KOPT-K1 (cell line): ENCODE data around the gene TSHZ2.
"Not testable (repeated sequence)": the region's sequence is repeated elsewhere in the genome, so short reads cannot be mapped to it uniquely, and the experiment has no call there.

Experiments
- H3K27ac ChIP-seq: fragments of 200-600 bp; sonication (generic); 2 replicates; pipeline ENCODE4 v1.5.1; 2016; ENCODE audit warnings: antibody characterized with exemption, mild to moderate bottlenecking, low read depth, low read length; ENCODE audit not compliant: poor library complexity, severe bottlenecking
- H3K36me3 ChIP-seq: fragments of 200-600 bp; sonication (generic); 2 replicates; pipeline ENCODE4 v1.5.1; 2017; ENCODE audit warnings: antibody characterized with exemption, mild to moderate bottlenecking, low read length, moderate library complexity; ENCODE audit not compliant: insufficient read depth
- H3K9me3 ChIP-seq: fragments of 200-600 bp; sonication (generic); 2 replicates; pipeline ENCODE4 v1.5.1; 2017; ENCODE audit warnings: antibody characterized with exemption, low read length, mild to moderate bottlenecking; ENCODE audit not compliant: insufficient read depth, poor library complexity, severe bottlenecking

Gene TSHZ2

DNA sequence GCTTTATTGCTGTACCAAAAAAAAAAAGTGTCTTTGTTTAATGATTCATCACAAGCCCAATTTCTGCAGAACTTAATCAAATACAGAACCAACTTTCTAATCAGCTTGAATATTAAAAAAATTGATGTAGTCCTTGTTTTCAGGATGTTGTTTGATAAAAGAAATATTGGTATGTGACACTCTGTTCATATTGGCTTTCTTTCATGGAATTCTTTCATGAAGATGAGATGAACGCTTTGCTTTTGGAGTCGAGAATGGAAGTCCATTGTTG, 437.2 kb downstream of the TSHZ2 start:
- H3K36me3 ChIP-seq: no peaks in the 10 kb centered on the region
- H3K27ac ChIP-seq: no peak overlapping the region
- no peaks in the 10 kb centered on the region for H3K9me3 ChIP-seq

GRCh38 chr20:53411129-53411528, 439.0 kb downstream of the TSHZ2 start:
- no peaks in the 10 kb centered on the region for H3K9me3 ChIP-seq
- H3K27ac ChIP-seq: no peak overlapping the region

DNA sequence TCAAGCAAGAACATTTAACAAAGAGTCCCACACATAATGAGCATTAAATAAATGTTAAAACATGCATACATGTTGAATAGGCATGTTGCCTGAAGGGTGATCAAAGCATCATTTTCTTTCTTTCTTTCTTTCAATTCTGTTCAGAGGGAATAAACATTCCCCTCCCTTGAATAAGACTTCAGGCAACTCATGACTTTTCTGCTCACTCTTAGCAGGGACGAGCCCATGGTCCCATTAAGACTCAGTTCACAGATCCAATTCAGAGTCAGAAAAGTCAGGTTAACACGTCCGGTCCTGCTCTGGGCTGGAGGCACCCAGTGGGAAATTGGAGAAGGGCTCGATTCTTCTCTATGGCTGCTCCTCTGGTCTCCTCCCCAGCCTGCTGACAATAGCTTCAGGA, 439.7 kb downstream of the TSHZ2 start:
- H3K36me3 ChIP-seq: no peaks in the 10 kb centered on the region
- no peaks in the 10 kb centered on the region for H3K9me3 ChIP-seq
- no peak overlapping the region for H3K27ac ChIP-seq

More at GRCh38 chr20:53411129-53411528, 439.0 kb downstream of the TSHZ2 start:
- H3K36me3 ChIP-seq: no peaks in the 10 kb centered on the region

DNA sequence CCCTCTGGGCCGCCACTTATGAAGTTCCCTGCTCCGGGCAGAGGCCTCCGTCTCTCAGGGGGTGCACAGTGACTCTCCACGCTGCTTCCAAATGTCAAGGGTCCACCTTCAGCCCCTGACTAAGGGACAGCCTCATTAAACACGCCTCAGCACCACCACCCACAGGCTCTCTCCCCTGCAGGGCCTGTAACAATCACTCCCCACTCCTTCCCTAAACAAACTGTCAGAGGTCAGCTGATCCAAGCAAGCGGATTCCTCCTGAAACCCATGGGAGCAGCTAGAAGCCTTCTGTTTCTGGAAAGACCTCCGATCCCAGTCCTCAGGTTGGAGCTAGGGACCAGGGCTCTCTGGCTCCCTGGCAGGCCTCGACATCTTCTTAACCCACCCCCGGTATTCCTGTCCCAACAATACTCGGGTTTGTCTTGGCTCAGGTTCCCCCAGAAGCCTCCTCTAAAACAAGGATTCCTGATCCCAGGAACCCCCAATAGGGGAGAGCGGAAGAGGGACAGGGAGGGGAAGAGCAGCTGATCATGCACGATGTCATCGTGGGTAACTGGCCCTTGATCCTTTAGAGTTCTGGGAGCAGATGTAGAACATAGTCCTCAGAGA, 440.5 kb downstream of the TSHZ2 start:
- no peaks in the 10 kb centered on the region for H3K9me3 ChIP-seq
- H3K36me3 ChIP-seq: no peaks in the 10 kb centered on the region
- no peak overlapping the region for H3K27ac ChIP-seq

DNA sequence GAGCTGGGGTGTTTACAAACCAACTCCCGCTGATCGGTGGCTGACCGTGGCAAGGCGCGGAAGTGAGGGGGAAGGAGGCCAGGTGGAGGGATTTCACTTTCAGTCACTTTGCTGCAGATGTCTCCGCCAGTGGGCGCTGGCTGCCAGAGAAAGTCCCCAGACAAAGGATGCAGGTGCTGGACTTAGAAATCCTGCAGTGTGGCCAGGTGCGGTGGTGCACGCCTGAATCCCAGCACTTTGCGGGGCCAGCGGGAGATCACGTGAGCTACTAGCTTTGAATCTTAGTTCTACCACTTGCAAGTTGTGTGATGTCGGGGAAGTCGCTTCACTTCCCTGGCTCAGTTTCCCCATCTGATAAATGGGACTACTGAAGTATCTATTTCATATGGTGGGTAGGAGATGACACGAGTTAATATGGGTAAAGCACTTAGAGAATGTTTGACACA, 441.1 kb downstream of the TSHZ2 start:
- no peaks in the 10 kb centered on the region for H3K9me3 ChIP-seq
- H3K27ac ChIP-seq: no peak overlapping the region
- H3K36me3 ChIP-seq: no peaks in the 10 kb centered on the region

GRCh38 chr20:53413845-53414244, 441.7 kb downstream of the TSHZ2 start:
- not testable (repeated sequence) for H3K27ac ChIP-seq, H3K36me3 ChIP-seq, H3K9me3 ChIP-seq

- no peaks in the 10 kb centered on the region for H3K9me3 ChIP-seq
- no peaks in the 10 kb centered on the region for H3K36me3 ChIP-seq
- no peak overlapping the region for H3K27ac ChIP-seq
Measured at GRCh38 chr20:53419693-53420460, 447.7 kb downstream of the TSHZ2 start.

- H3K9me3 ChIP-seq: no peaks in the 10 kb centered on the region
- H3K36me3 ChIP-seq: no peaks in the 10 kb centered on the region
- no peak overlapping the region for H3K27ac ChIP-seq
Measured at GRCh38 chr20:53421343-53421742, 449.2 kb downstream of the TSHZ2 start.

- no peak overlapping the region for H3K27ac ChIP-seq
- no peaks in the 10 kb centered on the region for H3K36me3 ChIP-seq
- no peaks in the 10 kb centered on the region for H3K9me3 ChIP-seq
Measured at GRCh38 chr20:53422039-53422438, 449.9 kb downstream of the TSHZ2 start.

GRCh38 chr20:53423587-53424146, 451.5 kb downstream of the TSHZ2 start:
- no peak overlapping the region for H3K27ac ChIP-seq
- H3K36me3 ChIP-seq: no peaks in the 10 kb centered on the region
- no peaks in the 10 kb centered on the region for H3K9me3 ChIP-seq

GRCh38 chr20:53425481-53425880, 453.3 kb downstream of the TSHZ2 start:
- Histone ChIP-seq H3K36me3 (no peaks in the 10 kb centered on the region), H3K27ac (no peak overlapping the region), H3K9me3 (no peaks in the 10 kb centered on the region)

GRCh38 chr20:53425941-53426340, 453.8 kb downstream of the TSHZ2 start:
- no peaks in the 10 kb centered on the region for H3K9me3 ChIP-seq
- no peak overlapping the region for H3K27ac ChIP-seq
- no peaks in the 10 kb centered on the region for H3K36me3 ChIP-seq

DNA sequence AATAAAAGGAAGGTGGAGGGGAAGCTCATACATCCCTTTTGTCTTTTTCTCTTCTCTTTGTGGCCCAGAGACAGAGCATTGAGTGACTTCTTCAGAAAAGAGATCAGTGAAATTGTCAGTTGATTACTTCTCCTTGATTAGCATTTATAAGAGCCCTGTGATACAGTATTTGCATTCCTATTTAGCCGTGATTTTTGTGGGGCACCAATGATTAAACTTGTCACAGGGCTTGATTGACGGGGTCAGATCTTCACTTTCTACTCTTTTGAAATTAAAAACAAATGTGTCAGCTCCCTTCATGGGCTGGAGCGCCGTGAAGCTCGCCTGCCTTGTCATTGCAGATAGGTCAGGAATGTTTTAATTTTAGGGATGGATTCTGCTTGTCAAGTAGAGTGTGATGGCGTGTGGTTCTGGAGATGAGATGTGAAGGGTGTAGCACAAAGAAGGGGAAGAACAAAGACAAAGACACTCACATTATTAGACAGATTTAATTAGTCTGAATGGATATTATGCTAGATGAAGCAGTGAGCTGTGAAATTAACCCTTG, 454.7 kb downstream of the TSHZ2 start:
- Histone ChIP-seq H3K27ac (no peak overlapping the region), H3K36me3 (no peaks in the 10 kb centered on the region), H3K9me3 (no peaks in the 10 kb centered on the region)

DNA sequence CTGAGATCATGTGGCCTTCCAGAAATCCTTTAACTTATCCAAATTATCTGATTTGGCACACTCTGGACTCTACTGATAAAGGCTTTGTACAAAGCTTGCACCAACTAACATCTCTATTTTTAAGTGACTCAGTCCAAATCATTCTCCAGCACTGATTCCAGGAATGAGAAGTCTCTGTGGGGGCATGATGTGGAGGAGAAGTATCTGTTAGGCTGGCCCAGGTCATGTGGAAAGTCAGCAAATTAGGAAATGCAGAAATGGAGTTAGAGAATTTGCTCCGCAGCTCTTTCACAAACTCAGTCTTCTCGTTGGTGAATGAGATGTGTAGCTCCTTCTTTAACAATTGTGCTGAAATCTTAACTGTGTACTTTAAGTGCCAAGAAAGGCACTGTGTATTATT, 455.8 kb downstream of the TSHZ2 start:
- H3K9me3 ChIP-seq: no peaks in the 10 kb centered on the region
- no peaks in the 10 kb centered on the region for H3K36me3 ChIP-seq
- H3K27ac ChIP-seq: no peak overlapping the region

DNA sequence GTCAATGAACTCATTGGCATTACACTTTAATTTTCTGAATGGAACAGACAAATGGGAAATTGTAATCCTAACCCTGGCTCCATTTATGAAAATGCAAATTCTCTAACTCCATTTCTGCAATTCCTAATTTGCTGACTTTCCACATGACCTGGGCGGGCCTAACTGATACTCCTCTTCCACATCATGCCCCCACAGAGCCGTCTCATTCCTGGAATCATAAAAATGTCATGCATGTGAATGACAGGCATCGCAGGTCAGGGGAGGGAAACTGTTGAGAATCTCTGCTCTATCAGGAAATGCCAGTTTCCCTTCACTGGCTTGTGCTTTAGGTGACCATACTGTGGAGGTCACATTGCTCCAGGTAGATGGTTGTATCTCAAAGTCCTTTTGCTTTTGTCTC, 456.4 kb downstream of the TSHZ2 start:
- H3K36me3 ChIP-seq: no peaks in the 10 kb centered on the region
- no peaks in the 10 kb centered on the region for H3K9me3 ChIP-seq
- H3K27ac ChIP-seq: no peak overlapping the region

DNA sequence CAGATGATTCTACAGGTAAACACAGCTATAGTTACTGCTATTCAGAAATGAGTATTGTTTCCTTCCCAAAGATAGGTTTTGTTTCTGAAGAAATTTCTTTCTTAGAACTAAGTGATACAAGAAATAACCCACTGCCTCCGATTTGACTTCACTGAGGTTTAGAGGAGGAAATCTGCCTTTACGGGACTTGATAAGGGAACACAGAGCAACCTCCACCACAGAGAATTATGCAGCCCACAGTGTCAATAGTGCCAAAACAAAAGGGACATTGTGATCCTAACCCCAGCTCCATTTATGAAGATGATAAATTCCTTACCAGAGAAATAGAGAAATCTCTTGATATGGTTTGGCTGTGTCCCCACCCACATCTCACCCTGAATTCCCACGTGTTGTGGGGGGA, 456.8 kb downstream of the TSHZ2 start:
- no peak overlapping the region for H3K27ac ChIP-seq
- no peaks in the 10 kb centered on the region for H3K36me3 ChIP-seq
- no peaks in the 10 kb centered on the region for H3K9me3 ChIP-seq
